Sigmoid colon (tissue), 7 donors: ENCODE measurements around the gene LZTS3. TPM values are rescaled to one million over a fixed set of nuclear protein-coding genes. Genes with fewer than 3 reads are reported as not detected.
"Not testable (repeated sequence)": the region's sequence is repeated elsewhere in the genome, so short reads cannot be mapped to it uniquely, and the experiment has no call there.

Experiments
- DNase-seq: peaks from one replicate; pipeline ENCODE4 v3.0.0-alpha.2; 2019
- H3K27ac ChIP-seq, 4 donors: fragments of 200-600 bp; sonication (generic); one replicate each; pipeline ENCODE4 v1.5.1; 2016 to 2019; ENCODE audit warnings: mild to moderate bottlenecking in 1 of 4
- H3K27me3 ChIP-seq, 3 donors: fragments of 200-600 bp; sonication (generic); one replicate each; pipeline ENCODE4 v1.5.1; 2019; ENCODE audit warnings: mild to moderate bottlenecking in 1 of 3
- H3K36me3 ChIP-seq, 4 donors: fragments of 200-600 bp; sonication (generic); one replicate each; pipeline ENCODE4 v1.5.1; 2016 to 2019
- H3K4me1 ChIP-seq, 4 donors: fragments of 200-600 bp; sonication (generic); one replicate each; pipeline ENCODE4 v1.5.1; 2017 to 2019
- H3K4me3 ChIP-seq, 4 donors: fragments of 200-600 bp; sonication (generic); one replicate each; pipeline ENCODE4 v1.5.1; 2017 to 2019; ENCODE audit warnings: mild to moderate bottlenecking in 2 of 4, moderate library complexity in 1 of 4
- H3K9me3 ChIP-seq, 4 donors: fragments of 200-600 bp in 3 of 4; sonication (generic) in 3 of 4; one replicate each; pipeline versions ENCODE4 v1.5.1 to v1.6.1; 2013 to 2019
- CTCF ChIP-seq, 4 experiments: fragments of 450-650 bp in 3 of 4; fragments of 200-600 bp in 1 of 4; IDR thresholded peaks; one replicate each; pipeline ENCODE4 v1.5.1; 2016 to 2019; ENCODE audit warnings: antibody characterized with exemption in 4 of 4, mild to moderate bottlenecking in 3 of 4, moderate library complexity in 2 of 4
- EP300 ChIP-seq, 4 donors: sonication (generic); formaldehyde crosslinking; IDR thresholded peaks; one replicate each; pipeline ENCODE4 v1.6.1; 2017; ENCODE audit warnings: antibody characterized with exemption in 4 of 4
- POLR2A ChIP-seq, 2 donors: fragments of 450-650 bp; IDR thresholded peaks; one replicate each; pipeline ENCODE4 v1.6.1; 2016; ENCODE audit warnings: antibody characterized with exemption in 2 of 2, mild to moderate bottlenecking in 2 of 2, moderate library complexity in 2 of 2
- POLR2AphosphoS5 ChIP-seq, 4 donors: sonication (generic); formaldehyde crosslinking; IDR thresholded peaks; one replicate each; pipeline ENCODE4 v1.6.1; 2017; ENCODE audit warnings: antibody characterized with exemption in 4 of 4
- WGBS, 2 donors: extraction: QIAGEN DNeasy Blood & Tissue Kit; methylation state at CpG; one replicate each; pipeline ENCODE4 v1.1.7; 2013; 5-methylcytosine and 5-hydroxymethylcytosine counted together
- intact Hi-C: fragments of 100-400 bp; cut with DNase I; formaldehyde crosslinking; loops from one replicate; pipeline ENCODE4 v1.15.1; 2023
- polyA plus RNA-seq, 3 donors: library from polyadenylated mRNA; stranded (reverse); fragments of 200-250 nt; gene quantifications; one replicate each; pipeline ENCODE4 v1.2.3, GENCODE V29; 2013
- total RNA-seq, 4 donors: library from RNA; depleted of rRNA; stranded (reverse); fragments of >200 nt; gene quantifications; one replicate each; pipeline ENCODE4 v1.1.0, GENCODE V29; 2016
- donor health status: healthy with polysubstance abuse.
- donor health status: Bipolar disorder and iron deficiency.
- donor health status: healthy.

Gene LZTS3
- total and polyA plus RNA-seq, 7 donors, result 2.4 to 10.5 (median 8.3) TPM

GRCh38 chr20:3188823-3189413 lies 15.6 kb upstream of the LZTS3 start:
- no peak for TF ChIP-seq EP300 (IDR thresholded peaks at IDR 0.05)
- intact Hi-C loops, result no loop called here
- Histone ChIP-seq H3K9me3 (no peaks in the 10 kb centered on the region), H3K36me3 (peaks cover 17 to 49% (median 34%) of the 10 kb centered on the region in 4 donors), H3K27me3 (no peaks in the 10 kb centered on the region), H3K27ac (no peak overlapping the region), H3K4me1 (no peaks in the 10 kb centered on the region), H3K4me3 (no peak overlapping the region)
- 89 to 93% methylated on average over 3 of the region's 3 CpGs for WGBS, 2 donors
- DNase-seq, result no peak

- H3K27ac ChIP-seq, H3K4me3 ChIP-seq, DNase-seq, H3K27me3 ChIP-seq, intact Hi-C loops, H3K9me3 ChIP-seq, H3K4me1 ChIP-seq: not testable (repeated sequence)
- H3K36me3 ChIP-seq, result peaks cover 15 to 38% (median 26%) of the 10 kb centered on the region in 4 donors
- WGBS, 2 donors, result 95 to 97% methylated on average over 9 of the region's 9 CpGs
Measured at GRCh38 chr20:3187861-3188260, 14.5 kb upstream of the LZTS3 start.

- intact Hi-C loops, result no loop called here
- 73 to 88% methylated on average over 3 of the region's 3 CpGs for WGBS, 2 donors
- no peak for TF ChIP-seq POLR2AphosphoS5 (IDR thresholded peaks at IDR 0.05)
- TF ChIP-seq EP300 (IDR thresholded peaks at IDR 0.05), result no peak
- no peak for TF ChIP-seq CTCF (IDR thresholded peaks at IDR 0.05)
- no peak for TF ChIP-seq POLR2A (IDR thresholded peaks at IDR 0.05)
- Histone ChIP-seq H3K27me3 (no peaks in the 10 kb centered on the region), H3K4me3 (no peak overlapping the region), H3K36me3 (no peaks in the 10 kb centered on the region), H3K4me1 (no peaks in the 10 kb centered on the region), H3K9me3 (no peaks in the 10 kb centered on the region), H3K27ac (no peak overlapping the region)
- DNase-seq, result no peak
Measured at GRCh38 chr20:3183896-3184612, 10.7 kb upstream of the LZTS3 start.

- 94 to 97% methylated on average over 5 of the region's 5 CpGs for WGBS, 2 donors
- H3K36me3 ChIP-seq, H3K9me3 ChIP-seq, H3K4me1 ChIP-seq, DNase-seq, H3K27ac ChIP-seq, H3K4me3 ChIP-seq, intact Hi-C loops, H3K27me3 ChIP-seq: not testable (repeated sequence)
Measured at GRCh38 chr20:3182429-3182828, 9.1 kb upstream of the LZTS3 start.

- no peak for TF ChIP-seq EP300 (IDR thresholded peaks at IDR 0.05)
- TF ChIP-seq POLR2A (IDR thresholded peaks at IDR 0.05), result no peak
- no peak for TF ChIP-seq CTCF (IDR thresholded peaks at IDR 0.05)
- no peak for TF ChIP-seq POLR2AphosphoS5 (IDR thresholded peaks at IDR 0.05)
- 19 to 50% methylated on average over 5 of the region's 5 CpGs for WGBS, 2 donors
- intact Hi-C loops, result no loop called here
Measured at GRCh38 chr20:3181270-3181669, 7.9 kb upstream of the LZTS3 start.

GRCh38 chr20:3180319-3180718 lies 7.0 kb upstream of the LZTS3 start:
- Histone ChIP-seq H3K9me3 (no peaks in the 10 kb centered on the region), H3K4me3 (no peak overlapping the region), H3K27ac (no peak overlapping the region), H3K4me1 (no peaks in the 10 kb centered on the region), H3K27me3 (no peaks in the 10 kb centered on the region), H3K36me3 (no peaks in the 10 kb centered on the region)
- WGBS, 2 donors, result 71 to 80% methylated on average over 4 of the region's 4 CpGs
- no peak for DNase-seq
- TF ChIP-seq EP300 (IDR thresholded peaks at IDR 0.05), result no peak
- no peak for TF ChIP-seq POLR2AphosphoS5 (IDR thresholded peaks at IDR 0.05)
- no peak for TF ChIP-seq CTCF (IDR thresholded peaks at IDR 0.05)
- TF ChIP-seq POLR2A (IDR thresholded peaks at IDR 0.05), result no peak
- intact Hi-C loops, result no loop called here

More at GRCh38 chr20:3181270-3181669, 7.9 kb upstream of the LZTS3 start:
- no peaks in the 10 kb centered on the region for H3K4me1 ChIP-seq
- no peak overlapping the region for H3K4me3 ChIP-seq
- no peaks in the 10 kb centered on the region for H3K27me3 ChIP-seq
- no peaks in the 10 kb centered on the region for H3K9me3 ChIP-seq
- no peak overlapping the region for H3K27ac ChIP-seq
- no peaks in the 10 kb centered on the region for H3K36me3 ChIP-seq
- DNase-seq, result no peak
